HG03060 (cell line): ENCODE data around the gene MACROH2A2.
"Not testable (repeated sequence)": the region's sequence is repeated elsewhere in the genome, so short reads cannot be mapped to it uniquely, and the experiment has no call there.

Experiments used
- ATAC-seq: cut with Tn5 transposase; IDR thresholded peaks from one replicate; pipeline ENCODE4 v1.9.1; 2021; ENCODE audit warnings: low read depth, moderate number of reproducible peaks; ENCODE audit not compliant: unreplicated experiment

Gene MACROH2A2

GRCh38 chr10:70052462-70053217 lies at the start of gene MACROH2A2:
TSS of gene MACROH2A2 (plus strand) at chr10:70052846. CDS start at chr10:70075659, 22,813 bp downstream.
- no peak for ATAC-seq

- no peak for ATAC-seq
Observed at GRCh38 chr10:70007116-70007820, 45.4 kb upstream of the MACROH2A2 start.

- no peak for ATAC-seq
Observed at GRCh38 chr10:70031215-70031614, 21.4 kb upstream of the MACROH2A2 start.

- no peak for ATAC-seq
Observed at GRCh38 chr10:70032667-70033289, 19.9 kb upstream of the MACROH2A2 start.

- ATAC-seq = no peak
Observed at GRCh38 chr10:70034232-70034631, 18.4 kb upstream of the MACROH2A2 start.

GRCh38 chr10:70035531-70035930 lies 17.1 kb upstream of the MACROH2A2 start:
- ATAC-seq = no peak

- no peak for ATAC-seq
Observed at GRCh38 chr10:70038923-70039322, 13.7 kb upstream of the MACROH2A2 start.

GRCh38 chr10:70041016-70041415 lies 11.6 kb upstream of the MACROH2A2 start:
- ATAC-seq = no peak

- not testable (repeated sequence) for ATAC-seq
Observed at GRCh38 chr10:70041739-70042138, 10.9 kb upstream of the MACROH2A2 start.

- ATAC-seq = not testable (repeated sequence)
Observed at GRCh38 chr10:70047066-70047465, 5.6 kb upstream of the MACROH2A2 start.

- no peak for ATAC-seq
Observed at GRCh38 chr10:70048030-70048723, 4.5 kb upstream of the MACROH2A2 start.

- no peak for ATAC-seq
Observed at GRCh38 chr10:70051848-70052247, 798 bp upstream of the MACROH2A2 start.

- no peak for ATAC-seq
Observed at GRCh38 chr10:70053218-70053840, 683 bp downstream of the MACROH2A2 start.

GRCh38 chr10:70053841-70054288 lies 1.2 kb downstream of the MACROH2A2 start:
- no peak for ATAC-seq

- no peak for ATAC-seq
Observed at GRCh38 chr10:70054902-70055301, 2.3 kb downstream of the MACROH2A2 start.

- no peak for ATAC-seq
Observed at GRCh38 chr10:70055550-70055949, 2.9 kb downstream of the MACROH2A2 start.

- ATAC-seq = no peak
Observed at GRCh38 chr10:70057306-70057705, 4.7 kb downstream of the MACROH2A2 start.

- no peak for ATAC-seq
Observed at GRCh38 chr10:70060389-70060788, 7.7 kb downstream of the MACROH2A2 start.

- ATAC-seq = no peak
Observed at GRCh38 chr10:70063418-70064098, 10.9 kb downstream of the MACROH2A2 start.

- ATAC-seq = no peak
Observed at GRCh38 chr10:70064486-70064885, 11.8 kb downstream of the MACROH2A2 start.
